H1 (cell line): ENCODE measurements around the gene C16orf89. TPM values are rescaled to one million over a fixed set of nuclear protein-coding genes. Genes with fewer than 3 reads are reported as not detected.

Source experiments
- CREB1 ChIP-seq: IDR thresholded peaks from 2 replicates; pipeline ENCODE4 v1.6.1; 2012; ENCODE audit warnings: inconsistent platforms
- JUND ChIP-seq: IDR thresholded peaks from 2 replicates; pipeline ENCODE4 v1.6.1; 2011; ENCODE audit warnings: mild to moderate bottlenecking, improper control_type of control experiment, low read length
- NRF1 ChIP-seq: IDR thresholded peaks from 2 replicates; pipeline ENCODE4 v1.6.1; 2011; ENCODE audit warnings: mild to moderate bottlenecking, low read depth, low read length, improper control_type of control experiment
- SUZ12 ChIP-seq: fragments of 200-600 bp; sonication (generic); IDR thresholded peaks from 2 replicates; pipeline ENCODE4 v1.6.1; 2012; ENCODE audit warnings: mild to moderate bottlenecking, inconsistent platforms, low read length, moderate library complexity, mixed read lengths
- TAF1 ChIP-seq: IDR thresholded peaks from 2 replicates; pipeline ENCODE4 v1.6.1; 2011; ENCODE audit warnings: mild to moderate bottlenecking, low read depth, low read length
- polyA plus RNA-seq, 7 experiments: library from polyadenylated mRNA; depleted of rRNA in 3 of 7; stranded (reverse) in 5 of 7; unstranded in 2 of 7; fragments of >200 nt in 5 of 7; fragments of 200-250 nt in 2 of 7; gene quantifications; 1 replicate in 5 of 7; 2 replicates in 1 of 7; 4 replicates in 1 of 7; pipeline versions ENCODE4 v1.2.1 to v1.2.3, GENCODE V29; 2011 to 2013; ENCODE audit warnings: missing spikeins in 2 of 7, mixed read lengths in 2 of 7
- total RNA-seq: library from RNA; stranded (reverse); fragmentation: NEBNext Ultra II Directional; extraction: Animal tissue kit (Norgen Biotek cat#: 25700); gene quantifications from 2 replicates; pipeline ENCODE4 v1.2.1, GENCODE V29; 2021

C16orf89 gene
- total and polyA plus RNA-seq, 2 of the 8 experiments (the other 6 are each of a cell fraction or from before 2014, with no cell fraction given), result 6.7 to 9.9 TPM

DNA sequence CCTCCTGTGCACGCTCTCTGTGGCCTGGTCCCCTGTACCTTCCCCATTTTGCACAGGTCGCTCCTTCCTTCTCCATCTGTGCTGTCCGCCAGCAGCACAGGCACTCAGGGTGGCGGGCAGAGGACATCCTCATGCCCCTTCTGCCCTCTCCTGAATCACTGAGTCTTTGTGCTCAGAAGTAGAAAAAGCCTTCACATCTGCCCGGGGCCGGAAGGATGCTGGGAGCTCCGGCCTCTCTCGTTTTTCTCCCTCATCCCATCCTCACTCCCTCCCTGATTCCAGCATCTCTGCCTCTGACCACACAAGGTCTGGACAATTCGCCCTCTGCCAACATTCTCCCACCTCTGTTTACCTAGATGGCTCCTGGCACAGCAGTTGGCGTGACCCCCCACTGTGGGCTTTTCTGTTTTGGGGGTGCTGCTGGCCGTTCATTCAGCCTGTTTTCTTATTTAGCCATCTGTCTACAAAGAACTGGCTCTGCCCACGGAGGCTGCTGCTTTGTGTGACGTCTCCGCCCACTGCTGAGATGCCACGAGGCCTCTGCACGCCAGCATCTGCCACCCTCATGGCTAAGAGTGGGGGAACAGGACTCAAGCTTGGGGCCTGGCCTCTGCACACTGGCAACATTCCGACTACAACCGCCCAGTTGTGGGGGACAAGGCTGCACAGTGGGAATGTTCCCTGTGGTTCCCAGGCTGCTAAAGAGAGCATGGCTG lies 70.9 kb downstream of the C16orf89 start (continued):
- TF ChIP-seq NRF1 (no peak), JUND (no peak), SUZ12 (no peak), CREB1 (no peak), TAF1 (no peak)
- TF ChIP-seq, all 59 proteins: peak for 0

Other genes starting within 250 kb of the C16orf89 start
- gene GLYR1, start 218.7 kb downstream of the C16orf89 start, total RNA-seq, result 115 and 120 TPM in 2 replicates
- 50.2 and 60.2 TPM in 2 replicates for gene GLYR1, start 218.7 kb downstream of the C16orf89 start, polyA plus RNA-seq (2011; rRNA removed)
- 37.0 and 37.6 TPM in 2 replicates for gene UBN1, start 218.5 kb downstream of the C16orf89 start, total RNA-seq
- 16.2 and 27.4 TPM in 2 replicates for gene UBN1, start 218.5 kb downstream of the C16orf89 start, polyA plus RNA-seq (2011; rRNA removed)
- gene PPL, start 128.8 kb downstream of the C16orf89 start, total RNA-seq, result 28.8 and 29.5 TPM in 2 replicates
- gene PPL, start 128.8 kb downstream of the C16orf89 start, polyA plus RNA-seq (2011; rRNA removed), result 11.3 and 15.8 TPM in 2 replicates
- gene SEC14L5, start 107.6 kb downstream of the C16orf89 start, total RNA-seq, result 3.0 and 3.2 TPM in 2 replicates
- 1.9 and 2.1 TPM in 2 replicates for gene SEC14L5, start 107.6 kb downstream of the C16orf89 start, polyA plus RNA-seq (2011; rRNA removed)
- gene NAGPA, start 32.0 kb downstream of the C16orf89 start, total RNA-seq, result 13.2 and 13.6 TPM in 2 replicates
- 10.1 and 13.6 TPM in 2 replicates for gene NAGPA, start 32.0 kb downstream of the C16orf89 start, polyA plus RNA-seq (2011; rRNA removed)
- 34.8 and 35.7 TPM in 2 replicates for gene ALG1, start 5.9 kb upstream of the C16orf89 start, total RNA-seq
- gene ALG1, start 5.9 kb upstream of the C16orf89 start, polyA plus RNA-seq (2011; rRNA removed), result 45.7 and 46.5 TPM in 2 replicates
- 30.8 and 35.8 TPM in 2 replicates for gene EEF2KMT, start 31.8 kb upstream of the C16orf89 start, total RNA-seq
- gene EEF2KMT, start 31.8 kb upstream of the C16orf89 start, polyA plus RNA-seq (2011; rRNA removed), result 37.0 and 52.6 TPM in 2 replicates